ENCODE data around the gene KREMEN1. TPM values are rescaled to one million over a fixed set of nuclear protein-coding genes. Genes with fewer than 3 reads are reported as not detected.
A peak's percentile ranks its signal among the peaks of the same experiment; 100 is the strongest.
"Not testable (repeated sequence)": the region's sequence is repeated elsewhere in the genome, so short reads cannot be mapped to it uniquely, and the experiment has no call there.

The KREMEN1 gene
- total RNA-seq, 1 donor from 2014 or later = 4.9 TPM

- no peak for DNase-seq (ENCODE audit: low spot score)
- no peak for ATAC-seq
Observed at GRCh38 chr22:29074276-29074772, 1.5 kb downstream of the KREMEN1 start.

DNA sequence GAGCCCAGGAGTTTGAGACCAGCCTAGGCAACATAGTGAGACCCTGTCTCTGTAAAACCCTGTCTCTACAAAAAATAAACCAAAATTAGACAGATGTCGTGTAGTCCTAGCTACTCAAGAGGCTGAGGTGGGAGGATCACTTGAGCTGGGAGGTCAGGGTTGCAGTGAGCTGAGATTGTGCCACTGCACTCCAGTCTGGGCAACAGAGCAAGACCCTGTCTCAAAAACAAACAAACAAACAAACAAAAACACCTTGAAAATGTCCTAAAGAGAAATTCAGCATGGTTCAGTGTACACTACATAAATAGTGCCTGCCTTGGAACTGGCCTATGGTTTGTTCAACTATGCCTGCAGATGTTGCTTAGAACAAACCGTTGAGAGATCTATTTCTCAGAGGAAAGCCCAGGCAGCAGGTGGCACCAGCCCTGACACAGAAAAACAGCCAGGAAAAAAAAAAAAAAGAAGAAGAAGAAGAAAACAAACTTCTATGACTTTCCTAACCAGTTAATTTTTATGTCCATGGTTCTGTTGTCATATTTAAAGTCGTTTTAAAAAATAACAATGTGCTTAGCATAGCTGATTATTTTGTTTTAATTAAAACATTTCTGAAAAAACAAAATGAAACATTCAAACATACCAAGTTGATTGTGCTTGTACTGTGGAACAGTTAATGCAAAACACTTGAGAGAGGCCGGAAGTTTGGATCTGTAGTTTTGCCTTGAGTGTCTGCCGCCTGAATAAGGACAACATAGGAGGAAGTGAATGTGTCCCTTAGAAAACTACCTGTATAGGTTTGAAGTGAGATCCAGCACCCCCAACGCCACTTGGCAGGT lies 5.4 kb downstream of the KREMEN1 start:
- DNase-seq (ENCODE audit: low spot score) = no peak
- no peak for ATAC-seq

DNA sequence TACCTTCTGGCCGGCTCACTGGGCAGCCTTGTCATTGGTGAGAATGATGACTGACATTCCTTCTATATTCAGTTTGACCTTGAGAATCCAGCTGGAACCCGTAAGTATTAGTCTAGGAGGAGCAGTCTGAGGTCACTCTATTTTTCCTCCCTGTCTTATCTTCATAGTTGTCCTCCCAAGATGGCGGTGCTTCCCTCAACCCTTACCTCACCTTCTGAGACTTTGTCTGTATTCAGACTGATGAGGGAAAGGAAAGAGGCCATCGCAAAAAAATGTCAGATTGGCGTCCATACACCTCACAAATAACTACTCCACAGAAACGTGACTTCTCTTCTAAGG lies 6.0 kb downstream of the KREMEN1 start:
- no peak for DNase-seq (ENCODE audit: low spot score)
- ATAC-seq = no peak

DNA sequence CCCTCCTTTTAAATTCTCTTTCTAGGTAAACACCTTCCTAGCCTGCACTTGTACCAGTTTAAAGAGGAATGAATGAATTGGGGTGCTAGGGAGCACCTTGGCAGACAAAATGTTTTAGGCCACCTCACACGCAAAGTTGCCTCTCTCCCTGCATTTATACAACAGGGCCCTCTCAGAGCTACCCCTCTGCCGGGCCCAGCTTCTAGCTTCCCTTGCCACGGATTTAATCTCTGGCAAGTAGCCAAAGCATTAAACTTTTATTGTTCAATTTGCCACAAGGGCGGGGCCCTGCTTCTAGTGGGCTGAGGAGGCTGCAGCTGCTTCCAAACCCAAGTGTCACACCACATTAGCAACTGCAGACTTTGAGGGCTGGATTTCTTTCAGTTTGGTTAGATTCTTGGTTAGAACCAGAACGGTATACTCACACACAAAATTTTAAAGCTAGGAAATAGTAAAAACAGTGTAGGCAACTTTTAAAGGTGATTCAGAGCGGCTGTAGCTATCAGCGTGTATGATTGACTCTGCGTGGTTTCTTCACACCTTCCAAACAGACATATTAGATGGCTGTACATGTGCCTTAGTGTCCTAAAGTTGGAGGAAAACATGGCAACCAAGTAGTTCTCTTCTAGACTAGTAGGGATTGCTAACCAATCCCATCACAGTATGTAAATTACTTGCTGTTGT lies 6.5 kb downstream of the KREMEN1 start:
- ATAC-seq = no peak
- DNase-seq (ENCODE audit: low spot score) = no peak

GRCh38 chr22:29080106-29080975 lies 7.5 kb downstream of the KREMEN1 start:
- peak; percentile 52 for DNase-seq (ENCODE audit: low spot score)
- ATAC-seq = peak; percentile 58

DNA sequence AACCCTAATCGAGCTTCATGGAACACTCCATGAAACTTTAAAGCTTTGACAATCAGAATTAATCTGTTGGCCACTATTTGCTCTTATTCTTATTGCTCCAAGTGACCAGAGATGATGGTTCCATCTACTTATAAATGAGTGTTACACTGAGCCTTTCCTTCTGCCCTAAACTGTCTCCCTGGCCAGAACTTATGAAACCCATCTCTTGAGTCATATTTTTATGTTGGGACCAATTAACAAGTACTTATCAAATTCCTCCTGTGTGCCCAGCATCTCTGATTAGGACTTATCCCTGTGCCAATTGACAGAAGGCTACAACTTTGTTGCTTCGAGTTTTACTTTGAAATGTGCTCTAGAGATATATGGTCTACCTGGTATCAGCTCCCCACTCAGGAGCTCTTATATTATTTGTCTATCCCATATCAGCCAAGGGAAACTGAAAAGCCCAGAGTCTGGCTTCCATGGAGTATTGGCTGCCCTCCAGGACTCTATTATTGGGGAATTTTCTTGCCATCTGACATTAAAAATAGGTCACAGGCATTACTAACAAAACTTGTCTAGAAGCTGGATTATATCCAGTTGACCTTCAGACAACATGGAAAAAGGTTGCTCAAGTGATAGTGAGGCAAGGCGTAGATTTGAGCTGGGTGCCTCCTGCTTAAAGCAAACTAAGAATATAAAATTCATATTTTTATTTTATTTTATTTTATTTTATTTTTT lies 8.8 kb downstream of the KREMEN1 start:
- peak; percentile 68 for ATAC-seq
- peak; percentile 55 for DNase-seq (ENCODE audit: low spot score)

DNA sequence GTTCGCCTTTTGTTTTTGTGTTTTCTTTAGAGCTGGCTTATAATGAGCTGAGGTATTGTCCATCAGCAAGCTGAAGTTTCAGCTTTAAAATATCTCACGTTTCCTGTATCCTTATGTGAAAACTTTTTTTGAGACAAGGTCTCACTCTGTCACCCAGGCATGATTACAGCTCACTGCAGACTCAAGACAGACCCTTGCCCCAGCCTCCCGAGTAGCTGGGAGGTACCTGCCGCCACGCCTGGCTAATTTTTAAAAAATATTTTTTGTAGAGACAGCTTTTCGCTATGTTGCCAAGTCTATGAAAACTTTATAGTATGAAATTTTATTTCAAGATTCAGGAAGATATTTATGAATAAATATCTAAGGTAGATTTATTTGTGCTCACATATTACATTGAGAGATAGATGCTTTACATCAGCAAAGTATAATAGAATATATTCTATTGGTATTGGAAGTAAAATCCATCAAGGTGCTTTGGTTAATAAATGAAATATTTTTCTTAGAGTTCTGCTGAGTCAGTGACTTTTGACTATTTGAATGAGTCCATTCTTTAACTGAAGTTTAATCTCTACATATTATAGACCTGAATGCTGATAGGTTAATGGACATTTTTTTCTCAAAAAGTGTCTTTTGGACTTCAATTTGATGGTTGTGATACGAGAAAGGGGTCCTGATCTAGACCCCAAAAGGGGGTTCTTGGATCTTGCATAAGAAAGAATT lies 10.2 kb downstream of the KREMEN1 start:
- DNase-seq (ENCODE audit: low spot score) (no peak), ATAC-seq (no peak)

- not testable (repeated sequence) for DNase-seq (ENCODE audit: low spot score); ATAC-seq
Observed at GRCh38 chr22:29083576-29083932, 10.7 kb downstream of the KREMEN1 start.

- DNase-seq (ENCODE audit: low spot score) = no peak
- ATAC-seq = no peak
Observed at GRCh38 chr22:29083933-29084591, 11.2 kb downstream of the KREMEN1 start.

GRCh38 chr22:29087012-29087411 lies 14.2 kb downstream of the KREMEN1 start:
- DNase-seq (ENCODE audit: low spot score) (no peak), ATAC-seq (no peak)

DNA sequence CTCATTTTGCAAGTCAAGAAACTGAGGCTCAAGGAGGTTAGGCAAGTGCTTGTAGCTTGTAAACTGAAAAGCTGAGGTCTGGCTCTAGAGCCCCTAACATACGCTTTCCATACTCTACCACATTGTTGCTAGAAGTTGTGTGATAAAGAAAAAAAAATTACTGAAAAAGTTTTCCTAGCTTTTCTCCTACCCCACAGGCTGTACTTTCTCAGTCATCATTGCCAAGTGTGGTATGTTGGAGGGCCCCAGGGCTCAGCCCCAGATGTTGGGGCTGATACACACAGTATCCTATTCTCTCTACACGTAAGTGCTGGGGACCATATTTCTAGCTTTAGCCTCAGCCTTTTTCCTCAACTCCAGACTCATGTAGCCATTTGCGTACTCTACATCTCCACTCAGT lies 16.0 kb downstream of the KREMEN1 start:
- ATAC-seq = no peak
- DNase-seq (ENCODE audit: low spot score) = no peak

GRCh38 chr22:29089507-29089906 lies 16.7 kb downstream of the KREMEN1 start:
- no peak for DNase-seq (ENCODE audit: low spot score)

DNA sequence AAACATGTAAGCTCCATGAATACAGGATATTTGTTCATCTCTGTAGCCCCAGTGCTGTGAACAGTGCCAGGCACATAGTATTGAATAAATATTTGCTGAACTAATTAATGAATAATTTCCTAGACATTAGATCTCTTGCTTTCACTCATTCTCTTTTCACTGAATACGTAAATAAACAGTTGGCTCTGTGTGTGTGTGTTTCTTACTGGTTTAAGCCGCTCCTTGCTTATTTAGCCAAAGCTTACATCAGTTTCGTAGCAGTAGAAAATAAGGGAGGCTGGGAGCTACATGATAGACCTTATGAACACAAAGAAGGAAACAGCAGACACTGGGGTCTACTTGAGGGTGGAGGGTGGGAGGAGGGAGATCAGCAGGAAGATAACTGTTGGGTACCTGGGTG lies 17.2 kb downstream of the KREMEN1 start:
- ATAC-seq (no peak), DNase-seq (ENCODE audit: low spot score) (no peak)

More at GRCh38 chr22:29089507-29089906, 16.7 kb downstream of the KREMEN1 start:
- no peak for ATAC-seq

DNA sequence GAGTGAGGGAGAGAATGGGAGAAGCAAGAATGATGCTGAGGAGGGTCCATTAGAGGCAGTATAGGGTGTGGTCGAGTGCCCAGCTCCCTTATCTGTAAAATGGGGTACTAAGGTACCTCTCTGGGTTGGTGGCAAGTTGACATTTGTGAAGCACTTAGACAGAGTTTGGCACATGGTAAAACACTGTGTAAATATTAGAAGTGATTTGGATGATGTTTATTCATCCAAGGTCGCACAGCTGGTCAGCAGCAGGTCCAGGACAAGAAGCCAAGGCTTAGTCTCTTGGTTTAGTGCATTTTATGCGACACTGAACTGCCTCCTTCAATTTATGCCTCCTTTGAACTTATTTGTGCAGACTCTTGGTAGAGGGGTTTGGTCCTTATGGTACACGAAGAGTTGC lies 19.4 kb downstream of the KREMEN1 start:
- ATAC-seq (peak; percentile 74), DNase-seq (ENCODE audit: low spot score) (no peak)

GRCh38 chr22:29093030-29093429 lies 20.2 kb downstream of the KREMEN1 start:
- ATAC-seq (no peak), DNase-seq (ENCODE audit: low spot score) (no peak)

DNA sequence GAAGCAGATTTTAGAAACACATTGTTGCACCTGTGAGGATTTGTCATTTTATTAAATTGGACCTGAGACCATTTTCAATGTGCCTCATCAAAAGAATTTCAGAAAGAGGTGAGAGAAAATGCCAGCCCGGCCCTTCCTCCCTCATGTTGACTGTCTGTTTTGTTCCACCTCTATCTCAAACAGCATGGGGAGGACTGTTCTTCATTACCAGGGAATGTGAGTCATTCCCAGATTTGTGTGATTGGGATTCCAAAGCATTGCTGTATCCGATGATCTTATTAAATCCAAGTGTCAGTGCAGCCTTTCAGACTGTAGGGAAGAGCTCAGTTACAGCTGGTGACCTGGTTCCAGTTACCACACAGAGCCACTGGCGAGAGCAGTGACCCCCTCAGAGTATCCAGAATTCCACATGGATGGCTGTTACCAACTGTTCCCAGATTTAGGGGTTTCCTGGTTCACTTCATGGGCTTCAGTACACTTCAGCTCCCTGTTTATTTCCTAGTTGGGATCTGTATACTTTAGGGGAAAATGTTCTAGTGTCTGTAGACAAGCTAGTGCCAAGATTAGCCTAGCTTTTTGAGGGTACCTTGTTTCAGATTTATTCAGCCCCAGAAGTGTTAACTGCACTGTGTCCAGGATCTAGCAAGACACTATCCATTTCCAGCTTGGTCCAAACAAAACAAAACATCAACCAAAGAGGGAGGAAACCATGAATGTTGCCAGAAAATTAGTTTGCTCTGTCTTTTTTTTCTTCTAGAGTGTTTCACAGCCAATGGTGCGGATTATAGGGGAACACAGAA lies 20.9 kb downstream of the KREMEN1 start:
- DNase-seq (ENCODE audit: low spot score) (no peak), ATAC-seq (peak; percentile 73)

DNA sequence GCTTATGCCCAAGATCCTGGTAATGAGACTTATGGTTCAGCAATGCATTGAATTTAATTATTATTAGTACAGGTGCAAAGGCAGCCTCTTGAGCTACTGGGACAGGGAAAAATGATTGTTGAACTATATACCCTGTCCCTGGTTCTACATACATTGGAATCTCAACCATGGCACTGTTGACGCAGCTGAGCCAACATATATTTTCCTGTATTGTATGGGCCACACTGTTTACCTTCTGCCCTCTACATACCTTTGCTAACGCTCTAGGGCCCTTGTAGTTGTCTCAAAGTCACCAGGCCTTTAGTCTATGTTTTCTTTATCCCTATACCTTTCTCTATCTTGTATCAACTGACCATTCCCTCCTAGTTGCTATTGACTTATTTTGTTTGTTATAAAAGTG lies 22.6 kb downstream of the KREMEN1 start:
- DNase-seq (ENCODE audit: low spot score) (no peak), ATAC-seq (no peak)
